Esophagus muscularis mucosa (tissue), 4 donors: ENCODE data around the gene MMUT. TPM values are rescaled to one million over a fixed set of nuclear protein-coding genes. Genes with fewer than 3 reads are reported as not detected.

Source experiments
- DNase-seq: peaks from one replicate; pipeline ENCODE4 v3.0.0-alpha.2; 2017; ENCODE audit errors: extremely low spot score
- H3K27ac ChIP-seq, 4 donors: fragments of 200-600 bp; sonication (generic); replicated peaks in 1 of 4; 1 replicate in 3 of 4; 2 replicates in 1 of 4; pipeline ENCODE4 v1.5.1; 2016 to 2019; ENCODE audit warnings: mild to moderate bottlenecking in 1 of 4
- H3K27me3 ChIP-seq, 4 donors: fragments of 200-600 bp; sonication (generic); one replicate each; pipeline versions ENCODE4 v1.5.1 to v1.6.0; 2016 to 2019
- H3K36me3 ChIP-seq, 4 donors: fragments of 200-600 bp; sonication (generic); one replicate each; pipeline ENCODE4 v1.5.1; 2016 to 2019
- H3K4me1 ChIP-seq, 4 donors: fragments of 200-600 bp; sonication (generic); one replicate each; pipeline ENCODE4 v1.5.1; 2016 to 2019
- H3K4me3 ChIP-seq, 4 donors: fragments of 200-600 bp; sonication (generic); 1 replicate in 2 of 4; 2 replicates in 2 of 4; pipeline ENCODE4 v1.5.1; 2016 to 2019; ENCODE audit warnings: mild to moderate bottlenecking in 4 of 4, moderate library complexity in 1 of 4
- H3K9me3 ChIP-seq, 4 donors: fragments of 200-600 bp; sonication (generic); 1 replicate in 3 of 4; 2 replicates in 1 of 4; pipeline ENCODE4 v1.5.1; 2016 to 2019
- EP300 ChIP-seq: sonication (generic); formaldehyde crosslinking; IDR thresholded peaks from one replicate; pipeline ENCODE4 v1.6.1; 2017; ENCODE audit warnings: antibody characterized with exemption
- POLR2A ChIP-seq: fragments of 450-650 bp; IDR thresholded peaks from one replicate; pipeline ENCODE4 v1.6.1; 2017; ENCODE audit warnings: antibody characterized with exemption, moderate library complexity, mild to moderate bottlenecking, low read depth
- POLR2AphosphoS5 ChIP-seq, 2 donors: sonication (generic); formaldehyde crosslinking; IDR thresholded peaks; one replicate each; pipeline ENCODE4 v1.6.1; 2017; ENCODE audit warnings: antibody characterized with exemption in 2 of 2
- WGBS: methylation state at CpG from one replicate; pipeline ENCODE4 v1.1.5; 2018; 5-methylcytosine and 5-hydroxymethylcytosine counted together
- intact Hi-C: fragments of 100-400 bp; cut with DNase I; formaldehyde crosslinking; loops from one replicate; pipeline ENCODE4 v1.15.1; 2023
- total RNA-seq, 4 donors: library from RNA; depleted of rRNA; stranded (reverse); fragments of >200 nt; gene quantifications; one replicate each; pipeline versions ENCODE4 v1.1.0 to v1.2.1, GENCODE V29; 2016
- TF ChIP-seq, protein P1 (sequence below), 3 experiments: fragments of 200-600 bp in 2 of 3; fragments of 450-650 bp in 1 of 3; sonication (generic) in 2 of 3; IDR thresholded peaks; one replicate each; pipeline ENCODE4 v1.5.1; 2017 to 2019; ENCODE audit warnings: antibody characterized with exemption in 3 of 3, mild to moderate bottlenecking in 2 of 3, moderate library complexity in 1 of 3

Gene MMUT
- total RNA-seq, 4 donors from 2014 or later = 18.3 to 23.7 (median 21.5) TPM

DNA sequence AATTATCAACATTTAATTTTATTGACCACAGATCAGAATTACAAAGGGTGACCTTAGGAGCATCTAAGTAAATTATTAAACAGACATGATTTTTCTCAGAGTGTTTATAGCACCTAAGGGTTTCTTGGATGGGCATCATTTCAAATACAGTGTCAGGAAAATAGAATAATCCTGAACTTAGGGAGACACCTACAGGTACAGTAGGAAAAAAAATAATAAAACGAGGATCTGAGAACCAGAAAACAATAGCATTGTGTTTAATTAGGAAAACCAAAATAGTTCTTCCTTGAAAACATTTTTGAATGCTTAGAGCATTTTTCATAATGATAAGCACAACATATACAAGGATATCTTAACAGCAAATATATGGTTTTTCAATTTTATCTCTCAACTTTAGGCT is 39.2 kb downstream of the MMUT start:
- H3K27ac ChIP-seq = no peak overlapping the region
- H3K4me1 ChIP-seq = no peaks in the 10 kb centered on the region
- H3K27me3 ChIP-seq = no peaks in the 10 kb centered on the region
- H3K4me3 ChIP-seq = no peak overlapping the region
- TF ChIP-seq EP300 (no peak), POLR2A (no peak), POLR2AphosphoS5 (IDR thresholded peaks at IDR 0.05) (no peak)
- TF ChIP-seq, protein P1, sequence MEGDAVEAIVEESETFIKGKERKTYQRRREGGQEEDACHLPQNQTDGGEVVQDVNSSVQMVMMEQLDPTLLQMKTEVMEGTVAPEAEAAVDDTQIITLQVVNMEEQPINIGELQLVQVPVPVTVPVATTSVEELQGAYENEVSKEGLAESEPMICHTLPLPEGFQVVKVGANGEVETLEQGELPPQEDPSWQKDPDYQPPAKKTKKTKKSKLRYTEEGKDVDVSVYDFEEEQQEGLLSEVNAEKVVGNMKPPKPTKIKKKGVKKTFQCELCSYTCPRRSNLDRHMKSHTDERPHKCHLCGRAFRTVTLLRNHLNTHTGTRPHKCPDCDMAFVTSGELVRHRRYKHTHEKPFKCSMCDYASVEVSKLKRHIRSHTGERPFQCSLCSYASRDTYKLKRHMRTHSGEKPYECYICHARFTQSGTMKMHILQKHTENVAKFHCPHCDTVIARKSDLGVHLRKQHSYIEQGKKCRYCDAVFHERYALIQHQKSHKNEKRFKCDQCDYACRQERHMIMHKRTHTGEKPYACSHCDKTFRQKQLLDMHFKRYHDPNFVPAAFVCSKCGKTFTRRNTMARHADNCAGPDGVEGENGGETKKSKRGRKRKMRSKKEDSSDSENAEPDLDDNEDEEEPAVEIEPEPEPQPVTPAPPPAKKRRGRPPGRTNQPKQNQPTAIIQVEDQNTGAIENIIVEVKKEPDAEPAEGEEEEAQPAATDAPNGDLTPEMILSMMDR (IDR thresholded peaks at IDR 0.05) = no peak
- H3K9me3 ChIP-seq = no peaks in the 10 kb centered on the region
- intact Hi-C loops = no loop called here
- 40% methylated on average over 1 of the region's 1 CpG for WGBS
- DNase-seq = no peak
- H3K36me3 ChIP-seq = peaks cover 0 to 5% (median 0%) of the 10 kb centered on the region in 4 donors

DNA sequence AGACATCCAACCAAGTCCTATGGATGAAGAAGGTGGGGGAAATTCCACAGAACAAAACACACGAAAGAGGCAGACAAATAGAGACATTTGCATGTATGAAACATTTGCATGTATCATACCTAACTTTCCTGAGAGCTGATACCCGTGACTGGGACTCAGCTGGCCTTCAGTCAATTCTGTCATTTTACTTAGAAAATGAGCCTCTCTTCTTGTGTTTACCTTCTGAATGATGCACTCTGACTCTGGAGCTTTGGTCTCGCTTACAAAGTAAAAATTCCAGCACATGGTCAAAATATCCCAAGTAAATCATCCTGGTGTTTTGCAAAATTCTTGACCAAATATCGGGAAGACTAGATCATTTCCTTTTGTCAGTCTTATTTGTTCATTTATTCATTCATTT is 46.9 kb downstream of the MMUT start:
- Histone ChIP-seq H3K27me3 (no peaks in the 10 kb centered on the region), H3K9me3 (no peaks in the 10 kb centered on the region), H3K4me3 (no peak overlapping the region), H3K36me3 (no peaks in the 10 kb centered on the region), H3K4me1 (no peaks in the 10 kb centered on the region), H3K27ac (no peak overlapping the region)
- TF ChIP-seq POLR2A (no peak), POLR2AphosphoS5 (IDR thresholded peaks at IDR 0.05) (no peak)
- DNase-seq = no peak
- intact Hi-C loops = no loop called here
- 69% methylated on average over 4 of the region's 4 CpGs for WGBS

- WGBS = 47% methylated on average over 1 of the region's 1 CpG
Measured at GRCh38 chr6:49415358-49415757, 47.7 kb downstream of the MMUT start.

DNA sequence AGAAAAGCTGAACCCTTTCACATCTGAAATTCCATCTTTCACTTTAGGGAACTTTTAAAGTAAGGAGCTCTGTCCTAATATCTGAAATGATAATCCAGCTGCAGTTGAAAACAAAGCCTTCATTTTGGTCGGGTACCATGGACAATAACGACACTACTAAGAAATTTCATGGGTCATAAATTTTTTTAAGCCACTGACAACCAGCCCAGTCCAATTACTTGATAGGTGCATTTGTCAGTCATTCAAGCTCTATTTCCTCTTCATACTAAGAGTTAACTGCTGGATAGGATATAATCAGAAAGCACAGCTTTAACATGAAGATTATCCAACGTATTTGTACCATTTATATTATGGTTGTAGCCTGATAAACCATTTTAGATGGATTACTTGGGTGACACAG is 52.5 kb downstream of the MMUT start:
- intact Hi-C loops = no loop called here

More at GRCh38 chr6:49415358-49415757, 47.7 kb downstream of the MMUT start:
- no peak overlapping the region for H3K27ac ChIP-seq
- no peak overlapping the region for H3K4me3 ChIP-seq
- no peak for TF ChIP-seq EP300
- no peak for TF ChIP-seq POLR2AphosphoS5 (IDR thresholded peaks at IDR 0.05)
- TF ChIP-seq, protein P1 (IDR thresholded peaks at IDR 0.05) = no peak
- no peak for TF ChIP-seq POLR2A
- no peaks in the 10 kb centered on the region for H3K9me3 ChIP-seq
- no peaks in the 10 kb centered on the region for H3K36me3 ChIP-seq
- no peak for DNase-seq
- H3K4me1 ChIP-seq = no peaks in the 10 kb centered on the region
- intact Hi-C loops = no loop called here
- no peaks in the 10 kb centered on the region for H3K27me3 ChIP-seq

DNA sequence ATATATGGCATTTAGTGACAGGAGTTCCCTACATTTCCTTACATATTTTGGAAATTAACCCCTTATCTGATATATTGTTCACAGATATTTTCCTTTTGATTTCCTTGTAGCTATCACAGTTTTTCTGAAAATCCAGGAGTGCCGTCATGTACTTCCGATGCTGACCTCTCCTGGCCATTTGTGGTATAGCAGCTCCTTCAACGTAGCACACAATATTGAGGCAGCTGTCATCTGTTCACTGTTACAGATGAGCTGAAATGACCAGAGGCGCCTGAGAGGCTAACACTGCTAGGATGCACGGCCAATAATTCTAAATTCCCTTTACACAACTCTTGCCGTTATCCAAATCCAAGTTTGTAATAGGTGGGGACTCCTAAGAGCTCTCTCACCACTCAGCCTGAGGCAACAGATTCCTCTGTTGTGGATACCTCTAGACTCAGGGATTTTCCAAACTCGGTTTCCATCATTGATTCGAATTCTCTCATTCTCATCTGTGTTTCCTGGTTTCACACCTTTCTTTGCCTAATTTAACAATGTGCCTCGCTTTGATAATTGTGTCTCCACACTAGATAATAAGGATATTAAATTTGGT is 53.0 kb downstream of the MMUT start:
- H3K4me3 ChIP-seq = no peak overlapping the region
- H3K27me3 ChIP-seq = no peaks in the 10 kb centered on the region
- DNase-seq = no peak
- H3K4me1 ChIP-seq = peaks cover 0 to 3% (median 0%) of the 10 kb centered on the region in 4 donors
- H3K27ac ChIP-seq = no peak overlapping the region
- intact Hi-C loops = loop anchor here (10.0 kb wide), 1 partner anchor 1625 kb away; the partner anchor contains the start of gene OPN5
- no peaks in the 10 kb centered on the region for H3K36me3 ChIP-seq
- WGBS = 13% methylated on average over 9 of the region's 9 CpGs
- TF ChIP-seq POLR2AphosphoS5 (IDR thresholded peaks at IDR 0.05) = no peak
- TF ChIP-seq, protein P1 (IDR thresholded peaks at IDR 0.05) = peak; percentile 66 to 89 (median 71)
- no peaks in the 10 kb centered on the region for H3K9me3 ChIP-seq

More for the DNA sequence above, 52.5 kb downstream of the MMUT start:
- no peak for DNase-seq
- 67% methylated on average over 3 of the region's 3 CpGs for WGBS
- no peak overlapping the region for H3K4me3 ChIP-seq
- no peaks in the 10 kb centered on the region for H3K27me3 ChIP-seq
- H3K27ac ChIP-seq = no peak overlapping the region
- peaks cover 0 to 3% (median 0%) of the 10 kb centered on the region in 4 donors for H3K4me1 ChIP-seq
- no peak for TF ChIP-seq POLR2A
- no peaks in the 10 kb centered on the region for H3K36me3 ChIP-seq
- H3K9me3 ChIP-seq = no peaks in the 10 kb centered on the region
